MM.1S (cell line): ENCODE measurements around the gene CCL2.

ENCODE experiments used
- DNase-seq: peaks from one replicate; pipeline ENCODE4 v3.0.0-alpha.2; 2015
- H2AFZ ChIP-seq: fragments of 300-600 bp; sonication (generic); 2 replicates; pipeline ENCODE4 v1.6.0; 2016; ENCODE audit warnings: antibody characterized with exemption, low read length
- H3F3A ChIP-seq: fragments of 300-600 bp; sonication (generic); 2 replicates; pipeline ENCODE4 v1.6.1; 2016; ENCODE audit warnings: mild to moderate bottlenecking, antibody characterized with exemption, low read length, moderate library complexity, mixed read lengths; ENCODE audit not compliant: insufficient read depth
- H3K27ac ChIP-seq: fragments of 300-600 bp; sonication (generic); 2 replicates; pipeline ENCODE4 v1.5.1; 2016; ENCODE audit warnings: mild to moderate bottlenecking, low read length
- H3K27me3 ChIP-seq: fragments of 300-600 bp; sonication (generic); replicated peaks from 2 replicates; pipeline ENCODE4 v1.6.0; 2016; ENCODE audit warnings: low read length; ENCODE audit not compliant: insufficient read depth
- H3K36me3 ChIP-seq: fragments of 300-600 bp; sonication (generic); replicated peaks from 2 replicates; pipeline ENCODE4 v1.6.1; 2016; ENCODE audit warnings: mild to moderate bottlenecking, low read length, mixed read lengths; ENCODE audit not compliant: insufficient read depth
- H3K4me1 ChIP-seq: fragments of 300-600 bp; sonication (generic); 2 replicates; pipeline ENCODE4 v1.6.1; 2016; ENCODE audit warnings: low read length, mixed read lengths
- H3K4me2 ChIP-seq: fragments of 300-600 bp; sonication (generic); 2 replicates; pipeline ENCODE4 v1.6.0; 2016; ENCODE audit warnings: low read depth, low read length
- H3K4me3 ChIP-seq: fragments of 300-600 bp; sonication (generic); 2 replicates; pipeline ENCODE4 v1.5.1; 2016; ENCODE audit warnings: low read length, mixed read lengths
- H3K79me2 ChIP-seq: fragments of 300-600 bp; sonication (generic); 2 replicates; pipeline ENCODE4 v1.6.1; 2016; ENCODE audit warnings: mixed run types, low read length, mixed read lengths
- H3K9ac ChIP-seq: fragments of 300-600 bp; sonication (generic); 2 replicates; pipeline ENCODE4 v1.6.1; 2016; ENCODE audit warnings: low read length, mixed read lengths
- H3K9me2 ChIP-seq: fragments of 300-600 bp; sonication (generic); replicated peaks from 2 replicates; pipeline ENCODE4 v1.6.1; 2016; ENCODE audit warnings: mild to moderate bottlenecking, low read length, mixed read lengths; ENCODE audit not compliant: insufficient read depth
- H3K9me3 ChIP-seq: fragments of 300-600 bp; sonication (generic); replicated peaks from 2 replicates; pipeline ENCODE4 v1.6.1; 2016; ENCODE audit warnings: mild to moderate bottlenecking, low read length, mixed read lengths; ENCODE audit not compliant: insufficient read depth
- H4K20me1 ChIP-seq: fragments of 300-600 bp; sonication (generic); 2 replicates; pipeline ENCODE4 v1.6.1; 2016; ENCODE audit warnings: mild to moderate bottlenecking, low read length, moderate library complexity, mixed read lengths; ENCODE audit not compliant: insufficient read depth
- CTCF ChIP-seq: fragments of 300-600 bp; sonication (generic); IDR thresholded peaks from 2 replicates; pipeline ENCODE4 v1.5.1; 2016; ENCODE audit warnings: antibody characterized with exemption, low read length, mixed read lengths
- EZH2 ChIP-seq: fragments of 300-600 bp; sonication (generic); optimal IDR thresholded peaks from 2 replicates; pipeline ENCODE3; 2017; ENCODE audit warnings: low read depth, mild to moderate bottlenecking, antibody characterized with exemption, low read length, mixed read lengths
- EZH2phosphoT487 ChIP-seq: fragments of 300-600 bp; sonication (generic); IDR thresholded peaks from 2 replicates; pipeline ENCODE4 v1.6.1; 2018; ENCODE audit warnings: antibody characterized with exemption, low read length

The CCL2 gene

GRCh38 chr17:34290586-34290985, 35.5 kb downstream of the CCL2 start:
- Histone ChIP-seq H3K27me3 (no peaks in the 10 kb centered on the region), H3K9ac (no peak overlapping the region), H3K36me3 (no peaks in the 10 kb centered on the region), H3K9me2 (no peaks in the 10 kb centered on the region), H3K9me3 (no peaks in the 10 kb centered on the region), H3K79me2 (no peaks in the 10 kb centered on the region), H3K4me1 (no peaks in the 10 kb centered on the region), H3K4me2 (no peak overlapping the region), H3K4me3 (no peak overlapping the region), H2AFZ (no peak overlapping the region), H3K27ac (no peak overlapping the region), H4K20me1 (no peaks in the 10 kb centered on the region), H3F3A (no peaks in the 10 kb centered on the region)
- TF ChIP-seq EZH2 (no peak), EZH2phosphoT487 (no peak), CTCF (no peak)
- DNase-seq = no peak

DNA sequence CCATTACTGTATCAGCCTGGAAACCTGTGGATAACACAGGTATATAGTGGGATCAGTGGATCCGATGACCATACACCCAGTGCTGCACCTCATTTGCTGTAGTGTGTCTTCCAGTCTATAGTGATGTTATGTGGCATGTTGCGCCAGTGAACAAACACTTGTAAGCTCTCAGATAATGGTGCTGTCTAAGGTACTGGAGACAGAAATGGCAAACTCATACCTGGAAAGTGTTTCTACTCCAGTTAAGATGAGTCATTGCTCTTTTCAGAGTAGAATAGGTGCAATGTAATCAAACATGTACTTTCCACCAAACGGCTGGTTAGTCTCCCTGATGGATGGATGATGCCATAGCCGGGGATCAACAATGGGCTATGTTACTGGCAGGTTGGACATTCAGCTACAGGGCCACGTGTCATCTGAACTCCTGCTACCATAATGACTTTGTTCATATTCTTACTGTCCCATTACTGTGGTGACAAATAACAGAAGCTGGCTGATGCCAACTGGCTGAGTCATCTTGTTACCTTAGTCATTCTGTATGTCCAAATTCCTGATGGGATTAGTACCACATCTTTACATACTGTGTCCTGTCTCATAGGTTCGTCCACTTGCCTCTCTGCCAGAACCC, 36.8 kb downstream of the CCL2 start:
- Histone ChIP-seq H3K27me3 (no peaks in the 10 kb centered on the region), H3K9ac (no peak overlapping the region), H3K9me2 (no peaks in the 10 kb centered on the region), H2AFZ (no peak overlapping the region), H4K20me1 (no peaks in the 10 kb centered on the region), H3K4me2 (no peak overlapping the region), H3F3A (no peaks in the 10 kb centered on the region), H3K9me3 (no peaks in the 10 kb centered on the region), H3K27ac (no peak overlapping the region), H3K36me3 (no peaks in the 10 kb centered on the region), H3K4me3 (no peak overlapping the region), H3K4me1 (no peaks in the 10 kb centered on the region), H3K79me2 (no peaks in the 10 kb centered on the region)
- no peak for DNase-seq
- no peak for TF ChIP-seq EZH2
- no peak for TF ChIP-seq CTCF
- TF ChIP-seq EZH2phosphoT487 = no peak

DNA sequence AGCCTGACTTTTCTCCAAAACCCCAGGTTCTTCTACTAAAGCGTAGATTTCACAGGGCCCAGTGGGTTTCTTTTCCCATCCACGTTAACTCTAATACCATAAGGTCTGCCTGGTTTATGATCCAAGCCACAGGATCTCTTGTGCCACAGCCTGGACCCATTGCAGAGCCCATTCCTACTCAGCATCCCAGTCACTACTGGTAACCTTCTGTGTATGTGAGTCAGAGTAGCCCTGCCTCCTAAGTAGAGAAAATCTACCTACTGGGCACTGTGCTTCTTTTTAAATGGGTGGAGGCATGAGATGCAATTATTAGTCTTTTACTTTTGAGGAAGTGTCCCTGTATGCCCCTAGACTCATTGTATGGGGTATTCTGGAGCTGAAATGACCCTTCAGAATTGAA, 43.9 kb downstream of the CCL2 start:
- Histone ChIP-seq H2AFZ (no peak overlapping the region), H3K9me3 (no peaks in the 10 kb centered on the region), H3K4me2 (no peak overlapping the region), H3K4me1 (peaks cover 36% of the 10 kb centered on the region), H4K20me1 (no peaks in the 10 kb centered on the region), H3K27me3 (no peaks in the 10 kb centered on the region), H3K9me2 (no peaks in the 10 kb centered on the region), H3K9ac (no peak overlapping the region), H3F3A (peaks cover 14% of the 10 kb centered on the region), H3K27ac (no peak overlapping the region), H3K79me2 (no peaks in the 10 kb centered on the region), H3K4me3 (no peak overlapping the region), H3K36me3 (no peaks in the 10 kb centered on the region)
- TF ChIP-seq EZH2phosphoT487 (no peak), EZH2 (no peak), CTCF (no peak)
- no peak for DNase-seq
